A549 (cell line): ENCODE measurements around the gene RAD51B. TPM values are rescaled to one million over a fixed set of nuclear protein-coding genes. Genes with fewer than 3 reads are reported as not detected.

Source experiments
- ATAC-seq, 2 experiments: fragments of 200-7000 bp in 1 of 2; fragments of >200 bp in 1 of 2; cut with Nextera tagmentation in 1 of 2; cut with Tn5 transposase in 1 of 2; 3 replicates each; pipeline versions ENCODE4 v1.8.0 to v1.9.1; 2018 to 2020; ENCODE audit warnings: mild to moderate bottlenecking in 1 of 2, moderate library complexity in 1 of 2
- CTCF ChIA-PET: fragments of 300-600 bp; sonication (Branson Sonifier 250); formaldehyde crosslinking; extraction: SDS; loops from one replicate; lab custom pipeline; 2021; ENCODE audit warnings: antibody characterized with exemption, inconsistent platforms; lab: Yijun Ruan, JAX
- POLR2A ChIA-PET: fragments of 350-600 bp; formaldehyde crosslinking; extraction: SDS; loops from one replicate; lab custom pipeline; 2021; ENCODE audit warnings: antibody characterized with exemption, inconsistent platforms; lab: Yijun Ruan, JAX
- DNase-seq, 2 experiments: peaks; one replicate each; pipeline versions ENCODE4 v3.0.0 to v3.0.0-alpha.2; 2011 to 2016; ENCODE audit warnings: low read depth in 1 of 2, low spot score in 1 of 2
- FAIRE-seq: peaks from 2 replicates; lab custom pipeline; 2011; peaks lifted over from hg19 to GRCh38; lab: Jason Lieb, UNC
- H3K27ac ChIP-seq, 2 experiments: fragments of >200 bp; sonication (Bioruptor Twin); formaldehyde crosslinking; 3 replicates each; pipeline ENCODE4 v1.5.1; 2016 to 2017
- H3K4me1 ChIP-seq: fragments of >200 bp; sonication (Bioruptor Twin); formaldehyde crosslinking; 3 replicates; pipeline ENCODE4 v1.6.1; 2016
- H3K4me2 ChIP-seq: fragments of >200 bp; sonication (Bioruptor Twin); formaldehyde crosslinking; 3 replicates; pipeline ENCODE4 v1.6.1; 2016
- H3K4me3 ChIP-seq: fragments of >200 bp; sonication (Bioruptor Twin); formaldehyde crosslinking; 3 replicates; pipeline ENCODE4 v1.5.1; 2016
- H3K9me3 ChIP-seq: fragments of >200 bp; sonication (Bioruptor Twin); formaldehyde crosslinking; 3 replicates; pipeline ENCODE4 v1.6.1; 2016
- ATOH8 ChIP-seq: fragments of 250-450 bp; sonication (Bioruptor Pico); IDR thresholded peaks from 2 replicates; pipeline ENCODE4 v1.5.0; 2020; ENCODE audit warnings: low read depth, mild to moderate bottlenecking, moderate library complexity
- CBX2 ChIP-seq: fragments of 200-600 bp; sonication (generic); IDR thresholded peaks from 2 replicates; pipeline ENCODE4 v1.6.1; 2016; ENCODE audit warnings: low read depth, mild to moderate bottlenecking, borderline replicate concordance
- CHD4 ChIP-seq: fragments of 200-600 bp; sonication (generic); IDR thresholded peaks from 2 replicates; pipeline ENCODE4 v1.6.1; 2016; ENCODE audit warnings: antibody characterized with exemption, mild to moderate bottlenecking, borderline replicate concordance
- CTCF ChIP-seq: fragments of >200 bp; sonication (Bioruptor Twin); formaldehyde crosslinking; IDR thresholded peaks from 3 replicates; pipeline ENCODE4 v1.5.1; 2016
- EHF ChIP-seq: fragments of 250-450 bp; sonication (Bioruptor Pico); IDR thresholded peaks from 2 replicates; pipeline ENCODE4 v1.5.0; 2020; ENCODE audit warnings: mild to moderate bottlenecking
- ELK1 ChIP-seq: fragments of 150-350 bp; IDR thresholded peaks from 2 replicates; pipeline ENCODE4 v1.6.1; 2014; ENCODE audit warnings: low read depth, mild to moderate bottlenecking, low read length
- FOXS1 ChIP-seq: fragments of 250-450 bp; sonication (Bioruptor Pico); IDR thresholded peaks from 2 replicates; pipeline ENCODE4 v1.5.0; 2020; ENCODE audit warnings: mild to moderate bottlenecking, moderate library complexity
- GATA3 ChIP-seq: IDR thresholded peaks from 2 replicates; pipeline ENCODE4 v1.6.1; 2012; ENCODE audit warnings: borderline replicate concordance
- HOXA7 ChIP-seq: fragments of 250-450 bp; sonication (Bioruptor Pico); IDR thresholded peaks from 2 replicates; pipeline ENCODE4 v1.5.0; 2020; ENCODE audit warnings: mild to moderate bottlenecking, moderate library complexity
- JUN ChIP-seq, 2 experiments: fragments of >200 bp; sonication (Bioruptor Twin); formaldehyde crosslinking; IDR thresholded peaks; 2 replicates in 1 of 2; 3 replicates in 1 of 2; pipeline ENCODE4 v1.6.1; 2016 to 2017
- MAX ChIP-seq: IDR thresholded peaks from 2 replicates; pipeline ENCODE4 v1.6.1; 2012
- NFE2L2 ChIP-seq: fragments of 150-350 bp; conservative IDR thresholded peaks from 2 replicates; pipeline ENCODE4 v1.6.1; 2014; ENCODE audit warnings: low read length
- NPAS2 ChIP-seq: fragments of 250-450 bp; sonication (Bioruptor Pico); IDR thresholded peaks from 2 replicates; pipeline ENCODE4 v1.8.0; 2022; ENCODE audit warnings: mild to moderate bottlenecking, moderate library complexity, borderline replicate concordance
- NR3C1 ChIP-seq: fragments of >200 bp; sonication (Bioruptor Twin); formaldehyde crosslinking; IDR thresholded peaks from 3 replicates; pipeline ENCODE4 v1.6.1; 2017
- RARB ChIP-seq: fragments of 250-450 bp; sonication (Bioruptor Pico); IDR thresholded peaks from 2 replicates; pipeline ENCODE4 v1.8.0; 2021; ENCODE audit warnings: mild to moderate bottlenecking, moderate library complexity
- REST ChIP-seq: fragments of 200-600 bp; sonication (generic); IDR thresholded peaks from 2 replicates; pipeline ENCODE4 v1.6.1; 2016; ENCODE audit warnings: antibody characterized with exemption, mild to moderate bottlenecking, moderate library complexity
- SREBF2 ChIP-seq: fragments of 450-650 bp; IDR thresholded peaks from 2 replicates; pipeline ENCODE4 v1.6.1; 2014; ENCODE audit warnings: mild to moderate bottlenecking, moderate library complexity
- ZC3H11A ChIP-seq: fragments of 450-650 bp; IDR thresholded peaks from 2 replicates; pipeline ENCODE4 v1.6.1; 2014; ENCODE audit warnings: antibody characterized with exemption, mild to moderate bottlenecking
- WGBS: methylation state at CpG from one replicate; pipeline ENCODE4 v1.1.6; 2017; ENCODE audit errors: missing lambda C conversion rate; 5-methylcytosine and 5-hydroxymethylcytosine counted together
- polyA plus RNA-seq, 4 experiments: library from polyadenylated mRNA; depleted of rRNA in 3 of 4; stranded (reverse); fragments of >200 nt; fragmentation: RNase III in 1 of 4; extraction: RNeasy Plus Mini Kit Qiagen cat#74134 plus additional on column Dnase treatment in 1 of 4; gene quantifications; 2 replicates in 3 of 4; 3 replicates in 1 of 4; pipeline ENCODE4 v1.2.3, GENCODE V29; 2011 to 2017

RAD51B gene
- polyA plus RNA-seq, 2 of the 4 experiments (the other 2 are of a cell fraction), result 7.2 to 10.8 TPM

GRCh38 chr14:68568907-68569897 is 749.6 kb downstream of the RAD51B start (continued):
- no peak for TF ChIP-seq REST
- no peak for TF ChIP-seq CBX2

GRCh38 chr14:68569970-68570409 is 750.4 kb downstream of the RAD51B start:
- Histone ChIP-seq H3K9me3 (no peaks in the 10 kb centered on the region), H3K4me3 (no peak overlapping the region), H3K4me2 (no peak overlapping the region), H3K27ac (peak overlapping the region; percentile 18 to 74; a peak in 4 of 6 replicates), H3K4me1 (peaks cover 18% of the 10 kb centered on the region)
- CTCF ChIA-PET, result interaction anchor here (0.8 to 2.2 kb wide), 4 partner anchors 8 to 219 kb away, joined by 3 to 5 read pairs (median 4); no protein-coding TSS in a partner anchor
- no peak for FAIRE-seq
- no peak for DNase-seq
- 82% methylated on average over 4 of the region's 4 CpGs for WGBS
- TF ChIP-seq JUN (IDR thresholded peaks at IDR 0.05) (no peak), CBX2 (no peak)
- POLR2A ChIA-PET, result no interaction called here
- ATAC-seq, result no peak

GRCh38 chr14:68571114-68571591 is 751.6 kb downstream of the RAD51B start:
- TF ChIP-seq NR3C1 (no peak), SREBF2 (no peak), FOXS1 (no peak), CHD4 (no peak), HOXA7 (CRISPR knock-in tag) (no peak), NFE2L2 (no peak), GATA3 (no peak)
- TF ChIP-seq, all 56 proteins: peak for 0
- Histone ChIP-seq H3K27ac (peak overlapping the region; percentile 2 to 74; a peak in 2 of 6 replicates), H3K4me2 (no peak overlapping the region), H3K4me1 (peaks cover 18% of the 10 kb centered on the region), H3K4me3 (no peak overlapping the region), H3K9me3 (no peaks in the 10 kb centered on the region)
- ChIA-PET CTCF (interaction anchor here (1.4 to 2.2 kb wide), 3 partner anchors 9 to 29 kb away, joined by 3 to 5 read pairs (median 4); no protein-coding TSS in a partner anchor), POLR2A (no interaction called here)
- FAIRE-seq (no peak), DNase-seq (no peak), ATAC-seq (no peak)
- WGBS, result 92% methylated on average over 4 of the region's 4 CpGs

- TF ChIP-seq NPAS2, result no peak
- TF ChIP-seq ELK1, result no peak
- TF ChIP-seq RARB (CRISPR knock-in tag), result no peak
- no peak for TF ChIP-seq MAX
- no peak for TF ChIP-seq ATOH8 (CRISPR knock-in tag)
- TF ChIP-seq ZC3H11A, result no peak
- no peak for TF ChIP-seq JUN (IDR thresholded peaks at IDR 0.05)
- no peak for TF ChIP-seq CTCF
- no peak for TF ChIP-seq EHF (CRISPR knock-in tag)
- no peak for ATAC-seq
- no peaks in the 10 kb centered on the region for H3K9me3 ChIP-seq
- H3K4me1 ChIP-seq, result peaks cover 24% of the 10 kb centered on the region
- CTCF ChIA-PET, result interaction anchor here (1.4 kb wide), 1 partner anchor 8 kb away, joined by 3 read pairs; no protein-coding TSS in a partner anchor
- H3K4me3 ChIP-seq, result no peak overlapping the region
- DNase-seq, result no peak
- POLR2A ChIA-PET, result no interaction called here
- H3K27ac ChIP-seq, result peak overlapping the region in 1 of 2 experiments; percentile 89; a peak in 3 of 6 replicates
- no peak overlapping the region for H3K4me2 ChIP-seq
- no peak for FAIRE-seq
- 86% methylated on average over 10 of the region's 10 CpGs for WGBS
These were observed 752.4 kb downstream of the RAD51B start for GRCh38 chr14:68571928-68572525.
